HG03520 (cell line): ENCODE results near the gene MED13L.

Source experiments
- ATAC-seq: cut with Tn5 transposase; IDR thresholded peaks from one replicate; pipeline ENCODE4 v1.9.1; 2021; ENCODE audit warnings: mild to moderate bottlenecking, moderate library complexity; ENCODE audit not compliant: unreplicated experiment

MED13L gene

DNA sequence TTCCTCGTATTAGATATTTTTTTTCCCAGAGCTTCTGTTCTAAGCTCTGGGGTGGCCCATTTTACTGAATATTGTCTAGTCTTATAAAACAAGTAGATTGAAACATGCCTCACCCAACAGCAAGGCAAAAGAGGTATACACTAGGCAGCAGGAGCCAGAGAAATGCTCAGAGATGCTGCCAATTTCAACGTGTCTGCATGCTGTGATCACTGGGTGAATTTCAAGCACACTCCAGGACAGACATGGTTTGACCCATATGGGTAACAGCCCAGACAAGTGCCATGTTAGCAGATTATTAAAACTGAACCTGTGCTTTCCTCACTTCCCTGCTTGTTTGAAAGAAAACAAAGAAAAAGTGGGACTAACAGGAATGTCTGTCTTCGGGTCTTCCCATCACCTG is 321.3 kb downstream of the MED13L start:
- no peak for ATAC-seq

DNA sequence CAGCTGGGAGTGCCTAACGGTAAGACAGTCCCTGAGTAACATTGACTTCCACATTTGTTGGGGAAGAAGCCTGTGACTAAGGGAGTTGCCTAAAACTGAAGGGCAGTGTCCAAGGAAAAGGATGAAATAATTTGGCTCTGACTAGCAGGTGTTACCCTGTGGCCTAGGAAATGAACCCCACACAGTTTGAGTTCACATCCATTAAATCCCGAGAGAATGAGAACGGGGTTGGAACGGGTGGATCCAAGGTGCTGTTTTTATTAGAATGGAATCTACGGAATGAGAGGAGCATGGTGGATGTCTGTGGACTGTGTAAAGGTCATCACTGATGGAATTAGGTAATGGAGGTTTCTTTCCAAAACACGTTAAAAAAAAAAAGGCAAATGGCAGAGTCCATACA is 324.0 kb downstream of the MED13L start:
- ATAC-seq, result no peak

DNA sequence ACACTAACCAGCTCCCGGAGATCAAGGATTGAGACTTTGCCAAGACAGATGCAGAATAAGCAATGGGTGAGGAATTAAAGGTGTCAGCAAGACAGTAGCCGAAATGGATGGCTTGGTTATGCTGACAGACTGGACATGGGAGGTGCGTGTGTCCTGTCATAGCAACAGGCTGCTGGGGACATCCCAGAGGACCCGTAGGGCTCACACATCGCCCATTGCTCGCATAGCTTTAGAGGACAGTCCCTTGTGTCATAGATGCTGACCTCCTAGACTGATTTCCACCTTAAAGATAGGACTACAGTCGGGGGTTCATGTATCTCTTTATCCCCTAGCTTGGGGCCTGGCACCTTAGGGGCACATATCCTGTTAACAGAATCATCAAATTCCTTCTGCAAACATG is 324.5 kb downstream of the MED13L start:
- ATAC-seq, result no peak

DNA sequence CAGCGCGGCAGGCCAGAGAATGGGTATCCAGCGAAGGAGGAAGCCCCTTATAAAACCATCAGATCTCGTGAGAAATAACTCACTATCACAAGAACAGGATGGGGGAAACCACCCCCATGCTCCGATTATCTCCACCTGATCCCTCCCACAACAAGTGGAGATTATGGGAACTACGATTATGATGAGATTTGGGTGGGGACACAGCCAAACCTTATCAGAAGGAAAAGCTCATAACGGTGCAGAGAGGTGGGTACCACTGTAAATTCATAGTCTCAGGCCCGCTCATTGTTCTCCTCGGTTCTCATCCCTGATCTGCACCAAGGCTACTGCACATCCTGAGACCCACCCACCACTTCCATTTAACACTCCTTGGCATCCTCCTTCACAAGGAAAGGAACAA is 326.5 kb downstream of the MED13L start:
- ATAC-seq, result no peak

DNA sequence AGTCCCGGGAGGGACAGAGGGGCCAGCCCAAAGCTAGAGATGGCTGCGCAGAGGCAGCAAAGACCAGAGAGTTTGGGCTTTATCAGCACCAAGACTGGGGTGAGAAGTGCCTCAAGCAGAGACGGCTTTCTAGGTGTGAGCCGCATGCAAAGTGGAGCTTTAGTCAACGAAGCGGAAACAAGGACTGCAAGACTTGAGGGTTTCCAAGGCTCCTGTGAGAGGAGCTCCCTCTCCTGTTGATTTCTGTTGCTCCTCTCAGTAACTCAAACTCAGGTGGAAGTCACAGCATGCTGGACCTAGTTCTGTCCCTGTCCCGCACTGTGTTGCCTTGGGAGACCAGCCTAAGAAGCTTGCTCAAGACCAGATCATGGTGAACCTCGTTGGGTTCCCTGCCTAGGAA is 327.8 kb downstream of the MED13L start:
- ATAC-seq, result no peak

DNA sequence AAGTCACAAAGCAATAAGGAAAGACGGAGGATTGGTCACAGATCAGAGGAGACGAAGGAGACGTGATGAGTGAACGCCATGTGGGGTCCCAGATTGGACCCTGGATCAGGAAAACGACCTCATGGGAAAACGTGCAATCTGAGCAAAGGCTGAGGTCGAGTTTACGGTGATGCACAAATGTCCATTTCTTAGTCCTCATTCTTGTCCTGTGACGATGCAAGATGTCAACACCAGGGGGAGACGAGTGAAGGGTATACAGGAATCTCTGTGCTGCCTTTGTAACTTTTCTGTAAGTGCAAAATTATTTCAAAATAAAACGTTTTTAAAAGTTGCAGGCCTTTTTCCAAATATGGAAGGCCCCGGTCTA is 329.8 kb downstream of the MED13L start:
- ATAC-seq, result no peak

DNA sequence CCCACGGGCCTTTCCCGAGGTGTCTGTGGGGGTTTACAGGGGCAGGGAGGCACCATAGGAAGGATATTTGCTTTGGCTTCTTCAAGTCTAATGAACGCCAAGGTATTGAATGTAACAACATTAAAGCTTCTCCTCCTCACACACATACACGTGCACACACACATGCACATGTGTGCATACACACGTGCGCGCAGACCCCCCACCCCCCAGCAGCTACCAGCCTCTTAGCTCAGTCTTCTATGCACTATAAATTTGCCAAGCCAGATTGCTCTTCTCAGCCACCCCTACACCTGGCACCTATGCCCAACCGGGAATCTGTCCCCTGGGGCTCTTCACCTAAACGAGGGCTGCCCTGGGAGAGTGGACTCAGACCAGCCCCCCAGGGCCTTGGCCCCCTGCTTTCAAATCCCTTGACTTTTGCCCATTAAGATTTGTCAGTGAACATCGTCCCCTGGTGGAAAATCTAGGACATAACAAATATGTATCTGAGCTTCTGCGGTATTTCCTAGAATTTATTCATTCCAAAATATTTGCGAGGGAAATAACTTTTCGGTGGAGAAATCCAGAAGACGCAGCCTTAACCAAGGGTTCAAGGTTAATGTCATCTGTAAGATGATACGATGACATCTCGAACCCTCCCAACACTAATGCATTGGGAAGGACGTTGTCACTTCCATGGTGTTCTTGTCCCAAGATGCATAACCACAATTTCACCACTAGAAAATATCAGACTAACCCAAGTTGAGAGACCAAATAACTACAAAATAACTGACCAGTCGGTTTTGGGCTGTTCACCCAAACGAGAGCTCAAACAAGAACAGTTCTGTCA is 330.4 kb downstream of the MED13L start:
- no peak for ATAC-seq

DNA sequence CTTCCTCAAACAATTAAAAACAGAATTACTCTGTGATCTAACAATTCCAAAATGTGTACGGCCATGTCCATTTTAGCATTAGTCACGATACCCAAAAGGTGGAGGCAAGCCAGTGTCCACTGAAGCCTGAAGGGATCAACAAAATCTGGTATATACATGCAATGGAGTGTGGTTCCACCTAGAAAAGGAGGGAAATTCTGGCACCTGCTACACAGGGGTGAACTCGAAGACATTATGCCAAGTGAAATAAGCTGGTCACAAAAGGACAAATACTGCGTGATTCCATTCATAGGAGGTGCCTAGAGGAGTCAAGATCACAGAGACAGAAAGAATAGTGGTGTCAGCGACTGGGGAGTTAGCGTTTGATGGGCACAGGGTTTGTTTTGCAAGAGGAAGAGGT is 331.4 kb downstream of the MED13L start:
- ATAC-seq, result no peak

DNA sequence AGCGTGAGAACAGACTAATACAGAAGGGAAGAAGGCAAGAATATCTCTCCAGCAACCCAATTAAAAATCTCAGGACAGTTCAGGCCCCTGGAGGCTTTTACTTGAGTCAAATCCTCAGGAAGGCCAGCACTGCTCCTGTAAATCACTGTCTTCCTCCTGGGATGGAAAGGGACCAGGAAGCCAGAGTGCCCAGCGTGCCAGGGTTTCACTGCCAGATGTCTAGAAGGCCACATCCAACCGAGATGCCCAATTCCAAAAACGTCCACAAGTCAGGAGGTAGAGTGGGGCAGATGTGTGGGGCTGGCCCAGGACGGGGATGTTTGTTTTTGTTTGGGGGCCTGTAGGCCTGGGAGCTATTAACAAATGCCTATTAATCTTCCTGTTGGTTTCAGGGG is 332.0 kb downstream of the MED13L start:
- no peak for ATAC-seq

DNA sequence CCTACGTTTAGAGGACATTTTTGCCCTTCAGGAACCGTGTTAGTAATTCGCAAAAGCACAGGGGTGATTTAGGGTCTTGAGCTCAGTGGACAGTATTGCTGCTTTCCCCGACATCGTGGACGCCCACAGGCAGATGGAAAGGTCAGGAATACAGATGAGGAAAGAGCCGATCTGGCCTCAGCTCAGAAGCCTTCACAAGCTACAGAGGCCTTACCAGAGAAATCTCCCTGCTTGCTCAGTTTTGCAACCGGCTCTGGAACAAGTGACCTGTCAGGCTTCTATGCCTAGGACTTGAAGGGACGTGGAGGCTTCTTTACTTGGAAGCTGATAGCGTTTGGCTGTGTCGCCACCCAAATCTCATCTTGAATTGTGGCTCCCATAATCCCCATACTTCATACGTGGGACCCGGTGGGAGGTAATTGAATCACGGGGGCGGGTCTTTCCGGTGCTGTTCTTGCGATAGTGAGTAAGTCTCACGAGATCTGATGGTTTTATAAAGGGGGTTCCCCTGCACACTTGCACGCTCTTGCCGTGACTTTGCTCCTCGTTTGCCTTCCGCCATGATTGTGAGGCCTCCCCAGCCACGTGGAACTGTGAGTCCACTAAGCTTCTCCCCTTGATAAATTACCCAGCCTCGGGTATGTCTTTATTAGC is 332.5 kb downstream of the MED13L start:
- no peak for ATAC-seq

DNA sequence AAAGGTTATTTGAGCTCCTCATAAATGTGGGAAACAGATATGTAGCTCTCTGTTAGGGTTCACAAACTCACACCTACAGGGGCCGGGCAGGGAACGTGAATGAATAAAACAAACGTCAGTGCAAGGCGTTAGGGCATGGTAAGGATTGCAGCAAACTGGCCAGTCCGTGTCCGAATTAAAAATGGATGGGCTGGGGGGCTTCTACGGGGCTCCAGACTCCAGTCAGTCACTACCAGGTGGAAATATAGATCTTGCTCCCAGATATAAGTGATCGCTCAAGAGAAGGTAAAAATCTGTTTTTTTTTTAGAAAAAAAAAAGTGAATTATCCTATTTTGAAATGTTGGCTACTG is 333.1 kb downstream of the MED13L start:
- no peak for ATAC-seq

DNA sequence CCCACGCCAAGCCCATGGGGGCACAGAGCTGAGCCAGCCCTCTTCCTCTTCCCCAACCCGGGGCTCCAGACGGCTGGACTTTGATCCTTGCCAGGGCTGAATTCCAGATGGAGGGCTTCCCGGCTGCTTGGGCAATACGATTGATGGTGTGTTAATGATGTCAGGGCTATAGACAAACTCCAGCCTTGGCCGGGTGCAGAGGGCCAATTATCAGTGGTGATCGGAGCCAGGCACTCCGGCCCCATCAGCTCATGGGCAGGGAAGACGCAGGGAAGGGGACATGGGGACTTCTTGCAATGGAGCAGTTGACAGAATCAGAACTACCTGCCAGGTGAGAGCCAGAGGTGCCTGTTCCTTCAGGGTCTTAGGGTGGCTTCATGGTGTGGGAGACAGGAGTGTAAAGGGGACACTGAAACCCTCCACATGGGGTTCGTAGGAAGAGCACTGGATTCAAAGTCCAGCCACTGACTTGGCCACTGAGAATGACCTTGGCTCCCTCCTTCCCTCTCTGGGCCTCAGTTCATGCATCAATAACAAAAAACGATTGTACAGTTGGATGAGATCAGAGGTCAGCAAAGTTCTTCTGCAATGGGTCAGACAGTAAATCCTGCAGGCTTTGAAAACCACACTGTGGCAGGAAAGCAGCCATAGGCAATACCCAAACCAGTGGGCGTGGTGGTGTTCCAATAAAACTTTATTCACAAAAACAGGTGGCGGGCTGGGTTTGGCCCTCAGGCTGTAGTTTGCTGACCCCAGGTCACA is 333.7 kb downstream of the MED13L start:
- no peak for ATAC-seq

DNA sequence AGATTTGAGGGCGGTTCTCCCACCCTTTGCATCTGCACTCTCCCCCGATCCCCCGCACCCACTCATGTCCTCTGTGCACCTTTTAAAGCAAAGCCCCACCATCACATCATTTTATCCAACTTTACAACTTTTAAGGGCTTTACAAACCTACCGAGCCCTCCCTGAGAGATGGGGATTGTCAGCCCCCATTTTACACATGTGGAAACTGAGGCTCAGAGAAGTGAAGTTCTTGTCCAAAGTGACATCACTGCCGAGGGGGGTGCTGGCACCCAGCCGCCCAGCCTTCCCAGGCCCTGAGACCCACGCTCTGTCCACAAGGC is 334.2 kb downstream of the MED13L start:
- no peak for ATAC-seq

DNA sequence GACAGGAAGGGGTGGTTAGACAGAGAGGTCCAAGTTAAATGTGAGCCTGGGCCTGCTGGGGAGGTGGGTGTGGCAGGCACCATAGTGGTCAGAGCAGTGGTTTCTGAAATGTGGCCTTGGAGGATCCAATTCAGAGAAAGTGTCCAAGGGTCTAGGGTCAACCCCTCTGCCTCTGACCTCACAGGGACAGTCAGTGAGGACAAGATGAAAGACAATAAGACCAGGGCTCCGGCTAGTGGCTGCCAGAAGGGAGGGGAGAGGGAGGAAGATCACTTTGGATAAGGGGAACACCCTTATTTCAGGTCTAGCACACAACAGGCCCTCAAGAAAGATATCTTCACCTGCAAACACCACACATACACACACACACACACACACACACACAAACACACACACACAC is 335.1 kb downstream of the MED13L start:
- ATAC-seq, result no peak

DNA sequence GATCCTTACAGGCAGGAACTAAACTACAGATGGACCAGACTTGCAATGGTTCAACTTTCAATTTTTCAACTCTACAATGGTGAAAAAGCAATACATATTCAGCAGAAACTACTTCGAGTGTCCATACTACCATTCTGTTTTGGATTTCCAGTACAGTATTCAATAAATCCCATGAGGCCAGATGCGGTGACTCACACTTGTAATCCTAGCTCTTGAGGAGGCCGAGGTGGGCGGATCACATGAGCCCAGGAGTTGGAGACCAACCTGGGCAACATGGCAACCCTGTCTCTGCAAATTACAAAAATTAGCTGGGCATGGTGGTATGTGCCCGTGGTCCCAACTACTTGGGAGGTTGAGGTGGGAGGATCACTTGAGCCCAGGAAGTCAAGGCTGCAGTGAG is 336.1 kb downstream of the MED13L start:
- ATAC-seq, result no peak

DNA sequence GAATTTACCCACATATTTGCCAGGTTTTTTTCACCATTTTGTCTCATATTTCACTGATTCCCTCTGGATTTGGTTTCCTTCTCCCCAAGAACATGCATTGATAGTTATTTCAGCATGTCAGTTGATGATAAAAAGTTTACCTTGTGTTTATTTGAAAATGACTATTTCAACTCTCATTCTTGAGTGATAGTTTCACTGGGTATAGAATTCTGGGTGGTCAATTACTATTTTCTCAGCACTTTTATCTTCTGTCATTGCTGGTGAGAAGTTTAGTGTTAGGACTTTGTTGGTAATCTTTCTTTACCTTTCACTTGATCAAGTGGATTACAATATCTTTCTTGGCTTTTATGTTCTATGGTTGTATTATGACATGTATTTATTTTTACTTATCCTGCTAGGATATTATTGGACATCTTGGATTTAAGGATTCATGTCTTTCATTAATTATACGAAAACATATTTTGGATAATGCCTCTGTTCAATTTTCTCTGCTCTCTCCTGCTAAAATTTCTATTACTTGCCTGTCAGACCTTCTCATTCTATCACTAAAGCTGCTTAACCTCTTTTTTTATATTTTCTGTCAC is 338.6 kb downstream of the MED13L start:
- ATAC-seq, result no peak

DNA sequence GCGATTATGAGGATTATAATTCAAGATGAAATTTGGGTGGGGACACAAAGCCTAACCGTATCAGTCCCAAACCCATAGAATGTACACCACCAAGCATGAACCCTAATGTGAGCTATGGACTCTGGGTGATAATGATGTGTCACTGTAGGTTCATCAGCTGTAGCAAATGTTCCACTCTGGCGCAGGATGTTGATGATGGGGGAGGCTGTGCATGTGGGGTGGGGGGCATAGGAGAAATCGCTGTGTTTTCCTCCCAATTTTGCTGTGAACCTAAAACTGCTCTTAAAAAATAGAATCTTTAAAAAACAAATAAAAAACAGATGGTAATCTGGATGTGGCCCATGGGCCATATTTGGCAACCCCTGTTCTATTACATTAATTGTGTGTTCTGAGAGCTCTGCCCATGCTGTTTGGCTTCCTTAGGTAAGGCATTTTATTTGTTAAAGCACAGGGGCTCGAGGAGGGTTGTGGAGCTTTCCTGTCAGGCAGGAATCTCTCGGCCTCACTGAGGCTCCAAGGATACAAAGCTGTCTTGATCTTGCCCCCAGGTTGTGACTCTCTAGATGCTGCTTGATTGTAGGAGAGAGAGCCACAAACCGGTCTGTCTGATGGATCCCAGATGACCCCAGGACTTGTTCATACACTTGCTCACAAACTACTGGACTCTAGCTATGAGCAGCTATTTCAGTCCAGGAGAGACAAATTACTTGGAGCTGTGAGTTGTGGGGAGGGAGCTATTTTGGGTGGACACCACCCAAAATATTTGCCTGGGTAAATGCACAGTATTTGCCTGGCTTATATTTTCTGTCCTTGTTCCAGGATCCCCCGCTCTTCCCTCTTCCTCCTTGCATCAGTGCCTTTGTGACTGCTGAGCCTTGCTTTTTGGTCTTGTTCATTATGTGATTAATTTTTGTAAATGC is 340.2 kb downstream of the MED13L start:
- ATAC-seq, result no peak

DNA sequence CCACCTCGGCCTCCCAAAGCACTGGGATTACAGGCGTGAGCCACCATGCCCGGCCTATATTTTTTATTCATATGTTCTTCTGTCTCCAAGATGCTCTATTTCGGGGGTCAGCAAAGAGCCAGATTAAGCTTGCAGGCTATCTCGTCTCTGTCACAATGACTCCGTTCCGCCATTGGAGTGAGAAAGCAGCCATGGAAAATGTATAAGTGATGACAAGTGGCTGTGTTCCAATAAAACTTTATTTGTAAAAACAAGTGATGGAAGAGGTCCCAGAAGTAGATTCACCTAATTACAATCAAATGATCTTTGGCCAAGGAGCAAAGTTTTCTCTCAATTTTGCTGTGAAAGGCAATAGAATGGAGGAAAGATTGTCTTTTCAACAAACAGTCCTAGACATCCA is 342.6 kb downstream of the MED13L start:
- ATAC-seq, result no peak

DNA sequence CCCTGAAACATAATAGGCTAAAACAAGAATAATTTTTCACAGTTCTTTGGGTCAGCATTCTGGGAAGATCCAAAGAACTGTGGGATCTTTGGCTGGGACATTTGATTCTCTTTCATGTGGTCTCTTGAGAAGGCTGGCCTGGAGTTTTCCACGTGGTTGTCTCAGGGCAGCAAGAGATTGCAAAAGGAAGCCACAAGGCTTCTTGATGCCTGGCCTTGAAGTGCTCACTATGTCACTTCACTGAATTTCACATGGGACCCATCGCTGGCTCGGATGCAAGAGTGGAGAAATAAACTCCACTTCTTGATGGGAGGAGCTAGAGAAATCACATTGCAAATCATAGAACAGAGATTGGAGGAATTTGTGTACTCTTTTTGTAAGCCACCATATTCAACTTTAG is 343.4 kb downstream of the MED13L start:
- ATAC-seq, result no peak

DNA sequence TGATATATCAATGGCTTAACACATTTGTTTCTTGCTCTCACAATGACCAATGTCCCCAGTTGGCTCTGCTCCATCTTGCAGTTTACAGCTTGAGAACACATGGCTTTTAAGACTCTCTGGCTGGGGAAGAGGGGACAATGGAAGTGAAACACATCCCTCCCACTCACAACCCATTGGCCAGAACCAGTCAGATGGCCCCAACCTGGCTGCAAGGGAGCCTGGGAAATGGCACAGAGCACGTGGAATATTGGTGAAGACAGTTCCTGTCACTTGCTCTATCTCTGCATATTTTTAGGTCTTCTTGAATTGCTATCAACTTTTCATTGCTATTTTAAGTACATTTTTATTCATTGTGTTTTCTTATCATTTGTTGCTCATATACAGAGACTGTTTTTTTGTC is 345.4 kb downstream of the MED13L start:
- no peak for ATAC-seq

DNA sequence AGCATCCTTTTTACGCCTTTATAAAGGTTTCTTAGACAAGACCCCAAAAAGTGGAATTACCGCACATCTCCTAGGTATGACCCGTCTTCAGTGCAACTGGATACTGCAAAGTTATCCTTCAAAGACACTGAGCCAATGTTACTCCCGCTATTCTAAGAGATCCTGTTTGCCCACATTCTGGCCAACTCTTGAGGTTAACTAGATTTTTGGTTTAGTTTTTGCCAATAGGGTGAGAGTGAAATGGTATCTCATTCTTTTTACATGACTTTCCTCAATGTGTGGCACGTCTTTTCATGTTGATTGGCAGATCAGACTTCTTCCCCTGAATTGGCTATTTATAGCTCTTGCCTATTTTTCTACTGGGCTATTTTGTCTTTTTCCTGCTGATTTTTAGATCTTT is 347.2 kb downstream of the MED13L start:
- ATAC-seq, result no peak
